CD4-positive, alpha-beta T cell treated with Interferon alpha-2 for 1 hour (primary cell): Measurements from ENCODE around the gene IDS.
"Not testable (repeated sequence)": the region's sequence is repeated elsewhere in the genome, so short reads cannot be mapped to it uniquely, and the experiment has no call there.

Experiments used
- DNase-seq, 2 donors: peaks; one replicate each; pipeline ENCODE4 v3.0.0-alpha.2; 2020 to 2022

Gene IDS

DNA sequence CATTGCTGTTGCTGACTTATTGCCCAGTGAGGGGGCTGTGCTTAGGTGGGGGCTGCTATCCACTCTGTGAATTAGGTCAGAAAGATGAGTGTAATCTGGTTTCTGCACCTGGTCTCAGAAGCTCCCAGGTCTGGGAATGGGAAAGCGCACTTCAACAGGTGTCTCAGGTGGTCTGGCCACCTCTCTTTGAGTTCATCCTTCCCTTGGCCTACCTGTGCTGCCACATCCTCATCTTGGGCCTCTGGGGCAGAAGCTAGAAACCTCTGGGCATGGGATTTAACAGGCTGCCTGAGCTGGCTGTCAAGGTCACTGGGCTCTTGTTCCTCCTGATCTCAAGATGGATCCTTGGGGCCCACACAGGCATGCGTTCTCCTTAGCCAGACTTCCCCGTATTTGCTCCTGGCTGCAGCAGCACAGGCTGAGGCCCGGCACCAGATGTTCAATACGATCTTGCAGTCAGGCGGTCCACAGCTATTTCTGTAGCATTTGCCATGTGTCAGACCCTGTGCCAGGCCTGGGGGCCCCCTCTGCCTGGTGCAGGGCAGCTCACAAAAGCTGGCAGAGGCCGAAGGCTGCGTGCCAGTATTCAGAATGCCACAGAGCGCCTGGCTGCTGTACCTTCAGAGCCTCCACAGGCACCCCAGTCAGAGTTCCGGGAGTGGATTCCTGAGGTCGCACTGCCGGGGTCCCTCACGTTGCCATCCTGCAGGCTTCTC lies 21.4 kb upstream of the IDS start:
- DNase-seq: not testable (repeated sequence)

DNA sequence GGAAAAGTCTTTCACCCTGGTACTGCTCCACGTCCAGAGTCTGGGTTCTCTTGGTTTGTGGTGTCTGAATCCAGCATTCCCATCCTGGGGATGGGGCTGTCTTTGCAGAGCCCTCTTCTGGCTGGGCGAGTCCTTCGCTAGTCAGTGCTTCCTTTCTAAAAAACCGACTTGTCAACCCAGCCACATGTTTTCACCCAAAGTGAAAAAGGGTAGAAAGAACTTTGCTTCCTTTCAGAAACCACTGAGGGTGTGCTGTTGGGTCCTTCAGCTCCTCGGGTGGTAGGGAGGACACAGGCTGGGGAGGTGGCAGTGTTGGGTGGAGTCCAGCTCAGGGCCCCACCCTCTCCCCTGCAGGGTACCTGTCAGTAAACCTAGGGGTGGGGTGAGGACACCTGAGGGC lies 20.8 kb upstream of the IDS start:
- DNase-seq: peak; percentile 38 to 70

DNA sequence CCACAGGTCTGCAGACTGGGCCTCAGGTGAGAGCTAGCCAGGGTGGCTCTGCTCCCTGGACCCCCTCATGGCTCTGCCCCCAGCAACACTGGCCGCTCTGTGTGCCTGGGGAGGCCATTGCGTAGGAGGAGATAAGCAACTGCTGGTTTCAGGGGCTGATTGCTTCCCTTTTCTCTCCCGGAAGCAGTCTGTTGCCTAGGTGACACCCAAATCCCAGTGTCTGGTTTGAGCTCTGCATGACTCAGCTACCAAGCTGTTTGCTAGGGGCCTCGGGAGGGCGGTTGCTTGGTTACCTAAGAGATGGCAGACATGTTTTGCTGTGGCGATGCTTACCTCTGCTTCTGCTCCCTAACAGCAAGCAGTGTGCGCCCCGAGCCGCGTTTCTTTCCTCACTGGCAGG lies 20.3 kb upstream of the IDS start:
- DNase-seq: peak; percentile 85 to 87

DNA sequence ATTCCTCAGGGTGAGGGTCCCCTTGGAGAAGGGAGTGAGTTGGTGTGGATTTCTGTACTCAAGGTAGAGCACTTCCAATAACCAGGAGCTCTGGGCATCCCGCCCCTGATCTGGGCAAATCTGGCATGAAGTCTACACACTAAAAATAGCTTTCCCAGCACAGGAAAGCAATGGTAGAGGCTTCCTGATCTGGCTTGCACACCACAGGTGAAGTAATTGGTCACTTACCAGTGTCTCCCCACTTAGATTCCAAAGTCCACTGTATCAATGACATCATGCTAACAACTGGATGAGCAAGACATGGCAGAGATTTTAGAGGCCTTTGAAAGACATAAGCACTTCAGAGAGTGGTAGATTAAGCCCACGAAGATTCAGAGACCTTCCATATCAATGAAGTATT lies 17.8 kb upstream of the IDS start:
- DNase-seq: no peak

DNA sequence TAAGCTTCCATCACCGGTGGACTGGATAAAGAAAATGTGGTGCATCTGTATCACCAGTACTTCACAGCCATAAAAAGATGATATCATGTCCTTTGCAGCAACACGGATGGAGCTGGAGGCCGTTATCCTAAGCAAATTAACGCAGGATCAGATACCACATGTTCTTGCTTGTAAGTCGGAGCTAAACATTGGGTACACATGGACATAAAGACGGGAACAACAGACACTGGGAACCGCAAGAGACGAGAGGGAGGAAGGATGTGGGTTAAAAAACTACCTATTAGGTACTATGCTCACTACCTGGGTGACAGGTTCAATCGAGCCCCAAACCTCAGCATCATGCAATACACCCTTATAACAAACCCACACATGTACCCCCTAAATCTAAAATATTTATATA lies 16.3 kb upstream of the IDS start:
- DNase-seq: peak in 1 of 2 donors; percentile 44

DNA sequence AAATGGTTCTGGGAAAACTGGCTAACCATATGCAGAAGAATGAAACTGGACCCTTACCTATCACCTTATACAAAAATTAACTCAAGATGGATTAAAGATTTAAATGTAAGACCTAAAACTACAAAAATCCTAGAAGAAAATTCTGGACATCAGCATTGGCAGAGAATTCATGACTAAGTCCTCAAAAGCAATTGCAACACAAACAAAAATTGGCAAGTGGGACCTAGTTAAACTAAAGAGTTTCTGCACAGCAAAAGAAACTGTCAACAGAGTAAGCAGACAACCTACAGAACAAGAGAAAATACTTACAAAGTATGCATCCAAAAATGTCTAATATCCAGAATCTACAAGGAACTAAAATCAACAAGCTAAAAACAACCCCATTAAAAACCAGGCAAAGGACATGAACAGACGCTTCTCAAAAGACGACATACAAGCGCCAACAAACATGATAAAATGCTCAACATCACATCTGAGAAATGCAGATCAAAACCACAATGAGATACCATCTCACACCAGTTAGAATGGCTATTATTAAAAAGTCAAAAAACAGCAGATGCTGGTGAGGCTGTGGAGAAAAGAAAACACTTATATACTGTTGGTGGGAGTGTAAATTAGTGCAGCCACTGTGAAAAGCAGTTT lies 15.7 kb upstream of the IDS start:
- DNase-seq: not testable (repeated sequence)

DNA sequence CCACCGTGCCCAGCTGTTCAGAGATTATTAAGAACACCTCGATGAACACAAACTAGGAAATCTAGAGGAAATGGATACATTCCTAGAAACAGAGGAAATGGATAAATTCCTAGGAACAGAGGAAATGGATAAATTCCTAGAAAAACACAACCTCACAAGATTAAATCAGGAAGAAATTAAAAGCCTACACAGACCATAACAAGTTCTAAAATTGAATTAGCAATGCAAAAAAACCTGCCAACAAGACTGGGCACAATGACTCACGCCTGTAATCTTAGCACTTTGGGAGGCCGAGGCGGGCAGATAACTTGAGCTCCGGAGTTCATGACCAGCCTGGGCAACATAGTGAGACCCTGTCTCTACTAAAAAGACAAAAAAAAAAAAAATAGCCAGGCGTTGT lies 13.1 kb upstream of the IDS start:
- no peak for DNase-seq

DNA sequence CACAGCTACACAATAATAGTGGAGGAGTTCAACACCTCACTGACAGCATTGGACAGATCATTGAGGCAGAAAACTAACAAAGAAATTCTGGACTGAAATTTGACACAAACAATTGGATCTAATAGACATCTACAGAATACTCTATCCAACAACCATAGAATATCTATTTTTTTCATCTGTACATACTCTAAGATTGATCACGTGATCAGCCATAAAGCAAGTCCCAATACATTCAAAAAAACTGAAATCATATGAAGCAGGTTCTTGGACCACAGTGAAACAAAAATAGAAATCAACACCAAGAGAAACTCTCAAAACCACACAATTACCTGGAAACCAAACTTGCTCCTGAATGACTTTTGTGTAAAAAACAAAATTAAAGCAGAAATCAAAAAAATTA lies 12.2 kb upstream of the IDS start:
- DNase-seq: no peak

DNA sequence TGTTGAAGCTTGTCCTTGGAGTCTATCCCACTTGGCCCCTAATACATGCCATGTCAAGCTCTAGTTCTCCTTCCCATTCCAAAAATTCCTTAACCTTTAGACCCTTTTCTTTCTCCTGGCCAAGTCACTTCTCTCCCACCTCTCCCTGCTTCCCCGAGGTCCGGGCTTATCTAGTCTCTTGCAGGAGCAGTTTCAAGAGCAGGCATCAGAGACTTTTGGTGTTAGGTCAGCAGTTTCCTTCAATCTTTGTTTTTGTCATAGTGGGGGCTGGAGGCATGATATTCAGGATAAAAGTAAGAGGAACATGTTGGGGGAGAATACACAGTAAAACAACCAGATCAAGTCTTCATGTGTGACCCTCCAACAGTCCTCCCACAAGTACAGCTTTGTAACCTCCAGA lies 11.5 kb upstream of the IDS start:
- no peak for DNase-seq

DNA sequence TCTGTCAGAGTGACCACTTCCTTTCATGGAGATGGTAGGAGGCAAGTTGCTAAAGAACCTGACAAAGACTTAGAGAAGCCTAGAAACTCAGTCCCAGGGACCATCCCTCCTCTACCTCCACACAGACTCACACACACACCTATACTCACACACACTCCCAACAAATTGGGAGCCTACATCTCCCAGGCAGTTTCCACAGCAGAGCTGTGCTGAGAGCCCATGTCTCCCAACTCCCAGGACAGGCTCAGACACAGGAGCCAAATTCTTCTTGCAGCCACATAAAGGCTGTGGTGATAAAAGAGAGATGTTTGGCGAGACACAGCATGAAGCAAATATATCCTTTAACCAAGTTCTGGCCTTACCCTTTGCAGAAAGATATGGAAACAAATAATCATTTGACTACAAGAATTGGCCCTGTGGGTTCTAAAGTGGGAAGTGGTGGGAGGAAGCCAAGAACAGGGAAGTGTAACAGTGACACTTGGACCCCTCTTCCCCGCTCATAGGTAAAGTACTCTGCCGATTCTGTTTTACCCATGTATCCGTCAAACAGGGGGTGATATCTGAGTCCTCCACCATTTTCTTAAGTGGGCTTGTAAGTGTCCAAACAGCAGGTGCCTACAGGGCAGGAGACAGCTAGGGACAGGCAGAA lies 11.0 kb upstream of the IDS start:
- no peak for DNase-seq

DNA sequence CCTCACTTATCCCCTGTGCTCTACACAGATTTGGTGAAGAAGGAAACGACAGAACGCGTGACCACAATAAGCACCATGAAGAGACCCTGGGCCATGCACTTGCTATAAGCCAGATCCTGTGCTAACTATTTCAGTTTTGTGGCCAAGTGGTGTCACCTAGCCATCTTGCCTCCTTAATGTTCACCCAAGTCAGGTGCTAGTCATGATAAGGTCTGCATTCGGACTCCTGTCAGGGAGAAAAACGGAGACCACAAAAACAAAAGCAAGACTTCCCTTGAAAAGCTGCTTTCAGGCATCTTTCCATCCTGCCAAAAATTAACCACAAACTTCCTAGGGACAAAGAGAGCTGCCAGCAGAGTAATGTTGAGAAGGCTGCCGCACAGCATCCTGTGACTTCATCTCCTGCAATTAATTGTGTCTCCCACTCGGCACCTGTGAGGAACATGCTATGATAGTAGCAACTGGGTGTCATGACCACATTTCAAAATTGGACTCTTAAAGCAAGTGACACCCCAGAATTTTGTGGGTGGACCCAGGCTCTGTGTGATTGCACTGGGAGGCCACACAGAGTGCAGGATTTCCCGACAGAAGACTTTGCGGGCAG lies 8.8 kb upstream of the IDS start:
- DNase-seq: peak in 1 of 2 donors; percentile 46

DNA sequence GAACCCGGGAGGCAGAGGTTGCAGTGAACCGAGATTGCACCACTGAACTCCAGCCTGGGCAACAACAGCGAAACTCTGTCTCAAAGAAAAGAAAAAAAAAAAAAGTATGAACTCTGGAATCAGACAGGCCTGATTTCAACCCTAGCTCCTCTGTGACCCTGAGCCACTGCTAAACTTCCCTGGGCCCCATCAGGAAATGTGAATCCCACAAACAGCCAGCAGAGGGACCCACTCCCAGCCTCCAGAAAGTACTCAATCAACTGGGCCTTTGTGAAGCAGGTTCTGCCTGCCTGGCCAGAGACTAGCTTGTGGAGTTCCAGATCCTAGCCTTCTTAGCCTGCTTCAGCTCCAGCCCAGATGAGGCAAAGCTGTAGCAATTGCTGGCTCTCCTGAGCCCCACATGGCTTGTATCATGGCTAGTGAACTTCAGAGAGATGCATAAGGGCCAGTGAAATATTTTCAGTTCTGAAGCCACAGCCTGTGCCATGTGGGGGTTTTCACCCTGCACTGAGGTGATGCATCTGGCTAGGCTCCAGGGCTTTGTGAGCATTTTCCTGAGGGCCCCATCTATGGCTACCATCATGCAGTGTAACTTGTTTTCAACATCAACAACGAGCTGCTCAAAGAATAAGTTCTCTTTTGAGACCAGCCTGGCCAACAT lies 7.2 kb upstream of the IDS start:
- DNase-seq: peak; percentile 63 to 74

DNA sequence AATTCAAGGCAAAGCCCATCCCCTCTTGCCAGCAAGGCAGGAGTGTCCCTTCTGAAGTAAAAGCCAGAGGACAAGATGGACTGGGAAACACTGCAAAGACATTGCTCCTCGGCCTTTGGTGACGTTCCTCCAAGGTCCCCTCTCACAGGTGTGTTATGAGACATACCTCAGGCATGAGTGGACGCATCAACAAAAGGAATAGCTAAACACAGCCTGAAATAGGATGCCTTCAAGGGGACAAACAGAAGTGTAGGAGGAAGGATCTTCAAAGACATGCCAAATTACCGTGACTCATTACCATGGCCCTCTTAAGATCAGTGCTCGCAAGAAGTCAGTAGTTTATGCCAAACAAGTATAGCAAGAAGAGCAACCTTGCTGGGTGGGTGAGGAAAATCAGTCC lies 6.0 kb upstream of the IDS start:
- no peak for DNase-seq

DNA sequence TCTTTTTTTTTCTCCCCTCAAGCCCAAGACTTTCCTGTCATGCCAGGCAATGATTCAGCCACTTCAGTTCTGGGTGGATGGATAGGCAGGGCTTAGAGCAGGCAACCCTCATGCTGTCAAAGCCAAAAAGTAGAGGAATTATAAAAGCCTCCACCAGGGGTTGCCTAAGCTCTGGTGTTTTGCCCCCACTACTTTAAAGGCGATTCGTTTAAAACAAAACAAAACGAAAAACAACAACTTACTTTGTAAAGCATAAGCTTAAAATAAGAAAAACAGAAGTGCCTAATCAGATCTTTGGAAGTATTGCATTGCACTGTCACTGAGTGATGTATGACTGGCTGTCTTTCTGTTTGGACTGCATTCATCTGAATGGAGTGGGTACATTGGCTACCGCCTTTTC lies 5.3 kb upstream of the IDS start:
- no peak for DNase-seq

DNA sequence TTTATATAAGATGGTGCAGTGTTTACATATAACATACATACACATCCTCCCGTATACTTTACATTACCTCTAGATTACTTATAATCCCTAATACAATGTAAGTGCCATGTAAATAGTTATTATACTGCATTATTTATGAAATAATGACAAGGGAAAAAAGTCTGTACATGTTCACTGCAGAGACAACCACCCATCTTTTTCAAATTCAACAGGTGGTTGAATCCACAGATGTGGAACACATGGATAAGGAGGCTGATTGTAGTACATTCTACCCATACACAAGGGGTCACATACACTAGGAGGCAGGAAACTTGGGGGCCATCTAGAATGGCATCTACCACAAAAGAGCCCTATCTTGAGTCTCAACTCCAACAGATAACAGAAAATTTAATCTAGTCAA lies 3.4 kb upstream of the IDS start:
- no peak for DNase-seq

DNA sequence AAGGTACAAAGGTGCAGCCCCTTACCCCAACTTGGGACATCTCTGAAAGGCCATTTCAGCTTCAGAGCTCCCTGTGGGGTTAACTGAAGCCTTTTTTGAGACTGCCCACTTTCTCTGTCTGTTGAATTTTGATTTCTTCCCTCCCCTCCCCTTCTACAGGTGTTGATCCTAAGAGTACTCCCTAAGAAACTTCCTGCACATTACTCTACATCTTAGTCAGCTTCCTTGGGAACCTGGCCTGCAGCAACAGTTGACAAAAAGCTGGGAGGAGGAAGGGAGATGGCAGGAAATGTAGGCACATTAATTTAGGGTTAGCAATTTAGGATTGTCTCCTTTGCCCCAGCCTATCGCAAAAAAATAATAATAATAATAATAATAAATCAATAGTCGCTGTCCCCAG lies 1.2 kb upstream of the IDS start:
- no peak for DNase-seq

DNA sequence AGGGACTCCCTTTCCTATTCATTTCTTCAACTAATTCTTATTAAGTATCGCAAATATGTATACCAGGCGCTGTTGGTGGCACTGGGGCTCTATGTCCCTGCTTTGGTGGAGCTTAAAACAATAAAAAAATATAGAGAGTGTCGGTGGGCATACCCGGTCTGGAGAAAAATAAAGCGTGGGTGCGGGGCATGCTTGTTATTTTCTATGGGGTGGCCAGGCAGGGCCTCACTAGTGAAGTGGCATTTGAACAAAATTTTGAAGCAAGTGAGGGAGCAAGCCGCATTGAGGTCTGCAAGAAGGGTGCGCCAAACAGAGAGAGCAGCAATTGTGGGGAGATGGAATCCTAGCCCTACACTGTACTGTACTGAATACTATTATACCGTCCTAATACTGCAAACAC lies 565 bp upstream of the IDS start:
- DNase-seq: no peak

DNA sequence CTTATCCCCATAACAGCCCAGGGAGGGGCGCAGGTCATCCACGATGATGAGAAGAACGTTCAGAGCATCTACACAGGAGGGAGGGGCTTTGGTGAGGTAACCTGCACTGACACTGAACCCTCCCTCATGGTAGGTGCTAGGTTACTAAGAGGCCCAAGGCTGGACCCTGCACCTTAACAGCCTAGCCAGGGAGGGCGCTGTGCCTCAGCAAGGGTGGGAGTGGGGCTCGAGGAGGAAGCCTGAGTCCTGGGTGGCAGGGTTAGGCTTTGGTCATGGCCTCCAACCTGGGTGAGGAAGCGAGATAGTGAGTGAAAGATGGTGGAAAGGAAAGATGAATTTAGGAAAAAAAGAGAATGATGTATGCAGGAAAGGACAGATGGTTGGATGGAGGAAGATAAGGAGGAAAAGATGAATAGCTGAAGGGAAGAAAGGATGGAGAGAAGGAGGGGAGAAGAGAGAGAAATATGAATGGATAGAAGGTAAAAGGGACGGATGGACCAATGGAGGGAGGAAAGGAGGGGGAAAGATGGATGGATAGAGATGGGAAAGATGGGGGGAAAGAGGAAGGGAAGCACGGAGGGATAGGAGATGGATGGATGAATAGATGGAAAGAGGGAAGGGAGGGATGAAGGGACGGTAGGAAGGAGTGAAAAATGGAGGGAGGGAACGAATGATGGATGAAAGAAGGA lies 736 bp downstream of the IDS start:
- DNase-seq: peak; percentile 77 to 81

DNA sequence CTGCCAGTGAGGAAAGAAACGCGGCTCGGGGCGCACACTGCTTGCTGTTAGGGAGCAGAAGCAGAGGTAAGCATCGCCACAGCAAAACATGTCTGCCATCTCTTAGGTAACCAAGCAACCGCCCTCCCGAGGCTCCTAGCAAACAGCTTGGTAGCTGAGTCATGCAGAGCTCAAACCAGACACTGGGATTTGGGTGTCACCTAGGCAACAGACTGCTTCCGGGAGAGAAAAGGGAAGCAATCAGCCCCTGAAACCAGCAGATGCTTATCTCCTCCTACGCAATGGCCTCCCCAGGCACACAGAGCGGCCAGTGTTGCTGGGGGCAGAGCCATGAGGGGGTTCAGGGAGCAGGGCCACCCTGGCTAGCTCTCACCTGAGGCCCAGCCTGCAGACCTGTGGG lies 1.7 kb downstream of the IDS start:
- DNase-seq: peak; percentile 84 to 85

DNA sequence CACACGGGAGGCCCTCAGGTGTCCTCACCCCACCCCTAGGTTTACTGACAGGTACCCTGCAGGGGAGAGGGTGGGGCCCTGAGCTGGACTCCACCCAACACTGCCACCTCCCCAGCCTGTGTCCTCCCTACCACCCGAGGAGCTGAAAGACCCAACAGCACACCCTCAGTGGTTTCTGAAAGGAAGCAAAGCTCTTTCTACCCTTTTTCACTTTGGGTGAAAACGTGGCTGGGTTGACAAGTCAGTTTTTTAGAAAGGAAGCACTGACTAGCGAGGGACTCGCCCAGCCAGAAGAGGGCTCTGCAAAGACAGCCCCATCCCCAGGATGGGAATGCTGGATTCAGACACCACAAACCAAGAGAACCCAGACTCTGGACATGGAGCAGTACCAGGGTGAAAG lies 2.2 kb downstream of the IDS start:
- peak in 1 of 2 donors; percentile 49 for DNase-seq

DNA sequence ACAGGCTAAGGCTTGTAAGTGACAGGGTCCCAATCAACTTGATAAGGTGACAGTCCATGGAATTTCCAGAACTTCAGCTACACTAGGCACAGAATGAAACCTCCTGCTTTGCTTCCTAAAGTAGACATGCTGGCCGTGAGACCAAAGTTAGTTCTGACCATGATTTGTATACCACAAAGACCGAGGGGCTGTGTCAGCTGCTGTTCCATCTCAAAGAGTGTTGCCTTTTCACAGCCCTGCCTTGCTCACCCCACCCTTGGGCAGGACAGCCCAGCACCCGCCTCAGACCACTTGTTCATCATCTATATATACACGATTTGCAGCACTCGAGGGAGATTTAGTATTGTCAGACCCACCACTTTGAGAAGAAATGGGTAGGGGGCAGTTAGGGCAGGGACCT lies 5.3 kb downstream of the IDS start:
- no peak for DNase-seq

DNA sequence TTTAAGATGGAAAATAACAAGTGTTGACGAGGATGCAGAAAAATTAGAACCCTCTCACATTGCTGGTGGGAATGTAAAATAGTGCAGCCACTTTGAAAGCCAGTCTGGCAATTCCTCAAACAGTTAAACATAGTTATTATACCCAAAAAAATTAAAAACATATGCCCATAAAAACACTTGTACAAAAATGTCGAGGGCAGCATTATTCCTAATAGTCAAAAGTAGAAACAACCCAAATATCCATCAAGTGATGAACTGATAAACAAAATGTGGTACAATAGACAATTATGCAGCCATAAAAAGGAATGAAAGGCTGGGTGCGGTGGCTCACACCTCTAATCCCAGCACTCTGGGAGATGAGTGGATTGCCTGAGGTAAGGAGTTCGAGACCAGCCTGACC lies 6.3 kb downstream of the IDS start:
- DNase-seq: no peak

DNA sequence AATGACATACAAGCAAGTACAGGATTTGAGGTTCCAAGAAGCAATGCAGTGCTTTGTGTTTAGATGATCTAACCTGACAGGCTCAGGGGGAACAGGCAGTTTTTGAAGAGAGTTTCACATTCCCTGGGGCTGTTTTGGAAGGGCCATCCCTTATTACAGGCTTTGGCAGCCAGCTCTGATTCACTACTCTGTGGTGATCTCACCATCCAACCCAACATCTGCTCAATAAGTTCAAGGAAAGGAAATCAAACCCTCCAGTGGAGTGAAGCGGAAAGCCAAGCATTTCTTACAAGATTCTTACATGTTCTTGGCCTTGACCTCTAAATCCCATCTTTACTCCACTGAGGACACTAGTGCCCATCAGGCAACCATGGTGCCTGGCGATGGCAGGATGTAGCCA lies 7.5 kb downstream of the IDS start:
- no peak for DNase-seq
